HG02571 (cell line): Measurements from ENCODE around the gene CEP44.
"Not testable (repeated sequence)": the region's sequence is repeated elsewhere in the genome, so short reads cannot be mapped to it uniquely, and the experiment has no call there.

Experiments
- ATAC-seq: cut with Tn5 transposase; IDR thresholded peaks from one replicate; pipeline ENCODE4 v1.9.1; 2021; ENCODE audit warnings: mild to moderate bottlenecking, moderate library complexity; ENCODE audit not compliant: unreplicated experiment

The CEP44 gene

GRCh38 chr4:174320494-174321199 is 36.9 kb downstream of the CEP44 start:
- no peak for ATAC-seq

DNA sequence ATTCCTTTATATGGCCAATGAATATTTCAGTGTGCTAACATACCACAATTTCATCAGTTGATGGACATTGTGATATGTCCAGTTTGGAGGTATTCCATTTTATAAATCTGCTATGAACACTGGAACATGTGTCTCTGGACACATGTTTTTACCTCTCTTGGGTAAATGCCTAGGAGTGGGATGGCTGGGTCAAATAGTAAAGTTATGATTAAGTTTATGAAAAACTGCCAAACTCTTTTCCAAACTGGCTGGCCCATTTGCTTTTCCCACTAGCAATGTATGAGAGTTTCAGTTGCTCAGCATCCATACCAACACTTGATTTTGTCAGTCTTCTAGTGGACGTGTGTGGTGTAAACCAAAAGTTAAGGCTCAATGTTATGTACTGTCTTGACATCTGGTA is 40.5 kb downstream of the CEP44 start:
- ATAC-seq, result no peak

DNA sequence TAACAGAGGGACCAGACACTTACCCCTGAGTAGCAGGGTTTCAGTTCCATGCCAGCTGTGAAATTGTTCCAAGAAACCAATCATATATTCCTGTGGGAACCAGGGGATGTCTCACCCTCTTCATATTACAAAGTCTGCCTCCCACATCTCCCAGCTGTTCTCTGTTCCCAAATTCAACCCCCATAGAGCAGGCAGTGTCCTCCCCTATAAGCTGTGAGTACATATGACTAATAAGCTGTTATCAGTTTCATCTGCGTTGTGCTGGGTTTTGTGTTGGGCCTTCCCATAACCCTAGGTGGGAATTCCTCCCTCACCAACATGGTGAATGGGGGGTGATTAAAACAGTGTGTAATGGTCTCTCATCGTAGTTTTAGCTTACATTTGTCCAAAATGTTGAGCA is 41.0 kb downstream of the CEP44 start:
- no peak for ATAC-seq

DNA sequence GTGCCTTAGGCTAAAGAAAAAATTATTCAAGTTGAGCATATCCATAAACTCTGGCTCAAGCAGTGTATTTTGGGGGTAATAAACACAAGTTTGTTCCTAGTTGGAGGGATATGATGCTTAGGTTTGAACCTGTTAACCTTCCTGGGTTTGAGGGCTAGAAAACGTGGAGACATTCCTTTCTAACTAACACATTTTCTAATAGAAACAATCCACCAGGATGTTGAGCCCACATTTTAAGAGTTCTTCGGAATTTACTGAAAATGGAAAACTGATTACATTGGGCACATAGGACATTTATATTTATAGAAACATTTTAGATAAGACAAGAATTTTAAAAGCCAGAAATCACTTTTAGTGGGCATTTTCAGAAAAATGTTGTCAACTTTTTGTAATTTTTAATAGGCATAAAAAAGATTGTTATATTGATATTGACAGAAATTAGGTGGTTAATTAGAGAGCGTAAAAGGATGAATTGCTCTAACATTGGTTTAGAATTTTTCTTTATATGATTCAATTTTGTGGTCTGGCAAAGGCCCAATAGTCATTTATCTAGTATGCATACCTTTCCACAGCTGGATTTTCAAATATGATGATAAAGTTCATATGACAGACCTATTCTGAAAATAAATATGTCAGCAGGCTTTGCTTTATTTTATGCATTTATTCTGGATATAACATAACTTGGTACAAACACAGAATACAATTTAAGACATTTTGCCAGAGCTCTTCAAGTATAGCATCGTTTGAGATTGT is 49.2 kb downstream of the CEP44 start:
- ATAC-seq, result no peak

DNA sequence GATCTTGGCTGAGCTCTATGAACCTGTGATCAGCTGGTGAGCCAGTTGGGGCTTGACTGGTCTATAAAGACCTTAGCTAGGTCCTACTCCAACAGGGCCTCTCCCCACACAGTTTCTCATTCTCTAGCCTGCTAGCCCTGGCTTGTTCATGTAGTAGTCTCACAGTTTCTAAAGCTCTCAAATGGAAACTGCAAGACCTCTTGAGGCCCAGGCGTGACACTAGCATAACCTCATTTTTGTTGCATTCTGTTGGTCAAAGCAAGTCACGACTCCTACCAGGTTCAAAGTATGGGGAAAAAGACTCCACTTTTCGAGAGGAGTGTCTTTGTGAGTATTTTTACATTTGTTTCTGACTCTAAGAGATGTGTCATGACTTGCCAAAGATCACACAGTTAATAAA is 50.9 kb downstream of the CEP44 start:
- peak; percentile 99 for ATAC-seq

GRCh38 chr4:174340714-174341113 is 57.0 kb downstream of the CEP44 start:
- no peak for ATAC-seq

DNA sequence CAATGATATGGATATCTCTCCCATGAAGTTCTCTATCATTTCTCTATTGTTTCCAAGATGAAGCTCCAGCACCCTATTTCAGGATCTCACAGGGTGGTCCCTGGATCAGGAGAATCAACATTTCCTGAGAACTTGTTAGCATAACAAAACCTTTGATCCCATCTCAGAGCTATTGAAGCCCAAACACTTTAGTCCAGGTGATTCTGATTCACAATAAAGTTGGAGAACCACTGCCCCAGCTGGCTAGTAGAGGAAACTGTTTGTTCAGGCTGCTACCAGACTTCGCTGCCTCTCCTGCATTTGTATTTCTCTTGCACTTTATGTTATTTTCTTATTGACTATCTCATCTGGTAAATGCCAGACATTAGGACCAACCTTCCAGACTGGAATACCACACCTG is 65.4 kb downstream of the CEP44 start:
- ATAC-seq, result no peak

DNA sequence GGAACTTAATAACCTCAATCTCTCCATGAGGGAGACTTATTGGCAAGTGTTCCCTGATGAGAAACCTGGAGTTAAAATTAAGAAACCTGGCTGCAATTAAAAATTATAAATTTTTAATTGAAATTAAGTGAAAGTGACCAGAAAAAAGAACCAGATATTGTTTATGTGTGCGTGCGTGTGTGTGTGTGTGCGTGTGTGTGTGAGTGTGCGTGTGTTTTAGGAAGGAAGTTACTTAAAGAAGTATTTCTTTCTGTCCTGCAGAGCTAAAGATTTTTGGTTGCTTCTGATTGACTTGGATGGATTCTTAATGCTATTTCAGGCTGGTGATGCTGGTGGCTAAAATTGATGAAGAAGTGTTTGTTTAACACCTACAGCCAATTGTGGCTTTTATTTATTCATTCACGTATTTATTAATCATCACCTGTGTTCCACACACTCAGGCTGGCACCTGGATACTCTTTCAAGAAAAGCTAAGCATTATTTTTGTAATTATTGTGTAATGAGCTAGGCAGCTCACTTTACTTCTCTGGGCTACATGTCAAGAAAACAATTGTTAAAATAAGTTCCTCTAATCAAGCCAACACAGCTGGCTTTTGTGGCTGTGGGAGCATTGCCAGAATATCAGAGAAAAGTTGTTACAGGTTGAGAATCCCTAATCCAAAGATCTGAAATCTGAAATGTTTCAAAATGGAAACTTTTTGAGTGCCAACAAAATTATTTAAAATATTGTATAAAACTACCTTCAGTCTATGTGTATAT is 68.5 kb downstream of the CEP44 start:
- ATAC-seq, result no peak

GRCh38 chr4:174357321-174357720 is 73.6 kb downstream of the CEP44 start:
- ATAC-seq, result no peak

DNA sequence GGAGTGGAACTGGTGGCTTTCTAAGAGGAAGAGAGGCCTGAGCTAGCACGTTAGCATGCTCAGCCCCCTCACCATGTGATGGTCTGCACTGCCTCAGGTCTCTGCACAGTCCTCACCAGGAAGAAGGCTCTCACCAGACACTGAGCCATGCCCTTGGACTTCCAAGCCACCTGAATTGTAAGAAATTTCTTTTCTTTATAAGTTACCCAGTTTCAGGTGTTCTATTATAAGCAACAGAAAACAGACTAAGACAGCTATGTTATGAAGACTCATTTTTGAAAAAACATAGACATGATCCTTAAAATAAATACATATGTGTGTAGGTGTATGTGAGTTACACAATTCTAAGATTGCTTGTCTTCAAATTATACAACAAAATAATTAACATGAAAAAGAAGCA is 74.7 kb downstream of the CEP44 start:
- ATAC-seq, result peak; percentile 43

GRCh38 chr4:174358829-174359228 is 75.1 kb downstream of the CEP44 start:
- peak; percentile 98 for ATAC-seq

DNA sequence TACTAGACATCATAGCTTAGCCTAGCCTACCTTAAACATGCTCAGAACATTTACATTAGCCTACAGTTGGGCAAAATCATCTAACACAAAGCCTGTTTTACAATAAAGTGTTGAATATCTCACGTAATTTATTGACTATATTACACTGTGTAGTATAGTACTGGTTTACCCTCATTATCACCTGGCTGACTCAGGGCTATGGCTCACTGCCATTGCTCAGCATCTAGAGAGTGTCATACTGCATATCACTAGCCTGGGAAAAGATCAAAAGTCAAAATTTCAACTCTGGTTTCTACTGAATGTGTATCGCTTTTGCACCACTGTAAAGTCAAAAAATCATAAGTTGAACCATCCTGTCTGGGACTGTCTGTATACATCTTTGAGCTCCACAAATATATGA is 78.6 kb downstream of the CEP44 start:
- ATAC-seq, result no peak

GRCh38 chr4:174363782-174364181 is 80.1 kb downstream of the CEP44 start:
- not testable (repeated sequence) for ATAC-seq

DNA sequence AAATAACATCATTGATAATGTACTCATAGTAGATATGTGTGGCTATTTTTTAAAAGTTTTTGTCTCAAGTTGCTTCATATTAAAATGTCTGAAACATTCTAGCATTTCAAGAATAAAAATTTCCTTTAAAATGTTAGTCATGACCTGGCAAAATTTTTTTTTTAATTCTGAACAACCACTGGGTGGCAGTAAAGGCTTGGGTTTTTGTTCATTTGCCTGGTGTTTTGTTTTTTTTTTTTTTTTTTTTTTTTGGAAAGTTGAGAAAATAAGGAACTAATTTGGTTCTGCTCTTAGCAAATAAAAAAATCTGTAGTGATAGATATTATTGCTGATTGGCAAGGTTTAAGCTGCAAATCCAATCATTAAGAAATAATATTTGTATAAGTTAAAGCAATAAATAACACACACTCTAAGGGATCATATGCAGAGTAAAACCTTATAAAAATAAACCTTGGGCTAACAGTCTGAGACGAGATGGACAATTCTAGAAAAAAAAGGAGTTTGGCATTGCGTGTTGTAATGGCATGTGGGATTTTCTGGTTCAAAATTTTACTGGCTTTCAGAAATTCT is 81.4 kb downstream of the CEP44 start:
- no peak for ATAC-seq

DNA sequence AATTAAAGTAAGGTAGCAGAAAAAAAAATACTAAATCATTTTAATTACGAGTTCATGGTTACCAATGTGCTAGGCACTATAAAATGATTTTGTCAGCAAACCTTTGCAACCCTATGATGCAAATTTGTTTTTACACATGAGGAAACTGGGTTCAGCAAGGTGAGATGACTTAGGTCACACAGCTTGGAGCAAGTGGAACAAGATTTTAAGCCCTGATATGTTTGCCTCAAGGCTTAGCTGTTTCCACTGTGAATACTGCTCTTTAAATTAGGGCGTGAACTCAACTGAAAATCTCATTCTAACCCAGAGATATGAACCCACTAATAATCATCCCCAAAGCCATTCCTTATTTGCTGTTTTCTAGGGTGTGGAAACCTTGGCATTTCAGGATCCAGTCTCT is 86.3 kb downstream of the CEP44 start:
- no peak for ATAC-seq

GRCh38 chr4:174373821-174374220 is 90.1 kb downstream of the CEP44 start:
- ATAC-seq, result no peak

- ATAC-seq, result no peak
Observed at GRCh38 chr4:174375422-174375821, 91.7 kb downstream of the CEP44 start.

- no peak for ATAC-seq
Observed at GRCh38 chr4:174377613-174378012, 93.9 kb downstream of the CEP44 start.

GRCh38 chr4:174378951-174379350 is 95.2 kb downstream of the CEP44 start:
- ATAC-seq, result no peak

- ATAC-seq, result not testable (repeated sequence)
Observed at GRCh38 chr4:174380206-174380605, 96.5 kb downstream of the CEP44 start.

- ATAC-seq, result no peak
Observed at GRCh38 chr4:174380699-174381439, 97.2 kb downstream of the CEP44 start.
